ENCODE results near the gene RIPPLY1.

DNA sequence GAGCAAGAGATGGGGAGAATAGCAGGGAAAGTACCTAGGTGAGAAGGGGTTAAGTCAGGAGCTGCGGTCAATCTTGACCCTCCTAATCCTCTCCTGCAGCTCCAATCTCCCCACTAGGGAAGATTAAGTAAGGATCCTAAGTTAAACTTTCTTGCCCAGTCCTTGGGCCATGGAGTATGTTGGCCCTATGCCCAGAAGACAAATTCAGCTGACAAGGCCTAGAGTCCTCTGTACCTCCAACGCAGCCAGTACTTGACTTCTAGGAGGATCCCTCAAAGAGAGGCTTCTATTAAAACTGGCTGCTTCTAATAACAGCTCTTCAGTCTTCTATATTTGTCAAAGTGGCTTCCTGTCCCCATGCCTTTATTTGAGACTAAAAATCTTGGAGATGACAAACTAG is 18.5 kb upstream of the RIPPLY1 start:
- TF ChIP-seq, protein P1, sequence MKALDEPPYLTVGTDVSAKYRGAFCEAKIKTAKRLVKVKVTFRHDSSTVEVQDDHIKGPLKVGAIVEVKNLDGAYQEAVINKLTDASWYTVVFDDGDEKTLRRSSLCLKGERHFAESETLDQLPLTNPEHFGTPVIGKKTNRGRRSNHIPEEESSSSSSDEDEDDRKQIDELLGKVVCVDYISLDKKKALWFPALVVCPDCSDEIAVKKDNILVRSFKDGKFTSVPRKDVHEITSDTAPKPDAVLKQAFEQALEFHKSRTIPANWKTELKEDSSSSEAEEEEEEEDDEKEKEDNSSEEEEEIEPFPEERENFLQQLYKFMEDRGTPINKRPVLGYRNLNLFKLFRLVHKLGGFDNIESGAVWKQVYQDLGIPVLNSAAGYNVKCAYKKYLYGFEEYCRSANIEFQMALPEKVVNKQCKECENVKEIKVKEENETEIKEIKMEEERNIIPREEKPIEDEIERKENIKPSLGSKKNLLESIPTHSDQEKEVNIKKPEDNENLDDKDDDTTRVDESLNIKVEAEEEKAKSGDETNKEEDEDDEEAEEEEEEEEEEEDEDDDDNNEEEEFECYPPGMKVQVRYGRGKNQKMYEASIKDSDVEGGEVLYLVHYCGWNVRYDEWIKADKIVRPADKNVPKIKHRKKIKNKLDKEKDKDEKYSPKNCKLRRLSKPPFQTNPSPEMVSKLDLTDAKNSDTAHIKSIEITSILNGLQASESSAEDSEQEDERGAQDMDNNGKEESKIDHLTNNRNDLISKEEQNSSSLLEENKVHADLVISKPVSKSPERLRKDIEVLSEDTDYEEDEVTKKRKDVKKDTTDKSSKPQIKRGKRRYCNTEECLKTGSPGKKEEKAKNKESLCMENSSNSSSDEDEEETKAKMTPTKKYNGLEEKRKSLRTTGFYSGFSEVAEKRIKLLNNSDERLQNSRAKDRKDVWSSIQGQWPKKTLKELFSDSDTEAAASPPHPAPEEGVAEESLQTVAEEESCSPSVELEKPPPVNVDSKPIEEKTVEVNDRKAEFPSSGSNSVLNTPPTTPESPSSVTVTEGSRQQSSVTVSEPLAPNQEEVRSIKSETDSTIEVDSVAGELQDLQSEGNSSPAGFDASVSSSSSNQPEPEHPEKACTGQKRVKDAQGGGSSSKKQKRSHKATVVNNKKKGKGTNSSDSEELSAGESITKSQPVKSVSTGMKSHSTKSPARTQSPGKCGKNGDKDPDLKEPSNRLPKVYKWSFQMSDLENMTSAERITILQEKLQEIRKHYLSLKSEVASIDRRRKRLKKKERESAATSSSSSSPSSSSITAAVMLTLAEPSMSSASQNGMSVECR (CRISPR knock-in tag; IDR thresholded peaks at IDR 0.05) = no peak
- TF ChIP-seq, protein P2, sequence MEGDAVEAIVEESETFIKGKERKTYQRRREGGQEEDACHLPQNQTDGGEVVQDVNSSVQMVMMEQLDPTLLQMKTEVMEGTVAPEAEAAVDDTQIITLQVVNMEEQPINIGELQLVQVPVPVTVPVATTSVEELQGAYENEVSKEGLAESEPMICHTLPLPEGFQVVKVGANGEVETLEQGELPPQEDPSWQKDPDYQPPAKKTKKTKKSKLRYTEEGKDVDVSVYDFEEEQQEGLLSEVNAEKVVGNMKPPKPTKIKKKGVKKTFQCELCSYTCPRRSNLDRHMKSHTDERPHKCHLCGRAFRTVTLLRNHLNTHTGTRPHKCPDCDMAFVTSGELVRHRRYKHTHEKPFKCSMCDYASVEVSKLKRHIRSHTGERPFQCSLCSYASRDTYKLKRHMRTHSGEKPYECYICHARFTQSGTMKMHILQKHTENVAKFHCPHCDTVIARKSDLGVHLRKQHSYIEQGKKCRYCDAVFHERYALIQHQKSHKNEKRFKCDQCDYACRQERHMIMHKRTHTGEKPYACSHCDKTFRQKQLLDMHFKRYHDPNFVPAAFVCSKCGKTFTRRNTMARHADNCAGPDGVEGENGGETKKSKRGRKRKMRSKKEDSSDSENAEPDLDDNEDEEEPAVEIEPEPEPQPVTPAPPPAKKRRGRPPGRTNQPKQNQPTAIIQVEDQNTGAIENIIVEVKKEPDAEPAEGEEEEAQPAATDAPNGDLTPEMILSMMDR (IDR thresholded peaks at IDR 0.05 in 2 of 3, conservative IDR thresholded peaks at IDR 0.05 in 1 of 3; ENCODE audit: insufficient read depth in 2 of 3, low read depth in 1 of 3, low read length in 3 of 3) = no peak
- TF ChIP-seq HDAC2 (IDR thresholded peaks at IDR 0.05) (no peak), TCFL5 (CRISPR knock-in tag; conservative IDR thresholded peaks at IDR 0.05) (no peak), FOXJ3 (CRISPR knock-in tag; IDR thresholded peaks at IDR 0.05) (no peak), ZNF780A (CRISPR knock-in tag; IDR thresholded peaks at IDR 0.05) (no peak), SREBF2 (CRISPR knock-in tag; IDR thresholded peaks at IDR 0.05) (no peak), ZFX (CRISPR knock-in tag; IDR thresholded peaks at IDR 0.05) (no peak), BHLHE40 (IDR thresholded peaks at IDR 0.05; ENCODE audit: low read length) (no peak), CBX3 (IDR thresholded peaks at IDR 0.05; ENCODE audit: borderline replicate concordance in 1 of 2, low read length in 2 of 2) (no peak)
- TF ChIP-seq, protein P3, sequence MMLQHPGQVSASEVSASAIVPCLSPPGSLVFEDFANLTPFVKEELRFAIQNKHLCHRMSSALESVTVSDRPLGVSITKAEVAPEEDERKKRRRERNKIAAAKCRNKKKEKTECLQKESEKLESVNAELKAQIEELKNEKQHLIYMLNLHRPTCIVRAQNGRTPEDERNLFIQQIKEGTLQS (IDR thresholded peaks at IDR 0.05) = no peak
- TF ChIP-seq, protein P3 (CRISPR knock-in tag; conservative IDR thresholded peaks at IDR 0.05) = no peak
